Activated CD4-positive, alpha-beta T cell treated with anti-CD3 and anti-CD28 coated beads, Interleukin-2, Interleukin-6, amounts not matched to agents 100 ng/mL and 50 ng/mL, durations not matched to agents 16 hours and 8 hours (primary cell): Measurements from ENCODE around the gene NUSAP1.
"Not testable (repeated sequence)": the region's sequence is repeated elsewhere in the genome, so short reads cannot be mapped to it uniquely, and the experiment has no call there.

Experiments
- DNase-seq: peaks from one replicate; pipeline ENCODE4 v3.0.0-alpha.2; 2020

NUSAP1 gene, protein sequence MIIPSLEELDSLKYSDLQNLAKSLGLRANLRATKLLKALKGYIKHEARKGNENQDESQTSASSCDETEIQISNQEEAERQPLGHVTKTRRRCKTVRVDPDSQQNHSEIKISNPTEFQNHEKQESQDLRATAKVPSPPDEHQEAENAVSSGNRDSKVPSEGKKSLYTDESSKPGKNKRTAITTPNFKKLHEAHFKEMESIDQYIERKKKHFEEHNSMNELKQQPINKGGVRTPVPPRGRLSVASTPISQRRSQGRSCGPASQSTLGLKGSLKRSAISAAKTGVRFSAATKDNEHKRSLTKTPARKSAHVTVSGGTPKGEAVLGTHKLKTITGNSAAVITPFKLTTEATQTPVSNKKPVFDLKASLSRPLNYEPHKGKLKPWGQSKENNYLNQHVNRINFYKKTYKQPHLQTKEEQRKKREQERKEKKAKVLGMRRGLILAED

DNA sequence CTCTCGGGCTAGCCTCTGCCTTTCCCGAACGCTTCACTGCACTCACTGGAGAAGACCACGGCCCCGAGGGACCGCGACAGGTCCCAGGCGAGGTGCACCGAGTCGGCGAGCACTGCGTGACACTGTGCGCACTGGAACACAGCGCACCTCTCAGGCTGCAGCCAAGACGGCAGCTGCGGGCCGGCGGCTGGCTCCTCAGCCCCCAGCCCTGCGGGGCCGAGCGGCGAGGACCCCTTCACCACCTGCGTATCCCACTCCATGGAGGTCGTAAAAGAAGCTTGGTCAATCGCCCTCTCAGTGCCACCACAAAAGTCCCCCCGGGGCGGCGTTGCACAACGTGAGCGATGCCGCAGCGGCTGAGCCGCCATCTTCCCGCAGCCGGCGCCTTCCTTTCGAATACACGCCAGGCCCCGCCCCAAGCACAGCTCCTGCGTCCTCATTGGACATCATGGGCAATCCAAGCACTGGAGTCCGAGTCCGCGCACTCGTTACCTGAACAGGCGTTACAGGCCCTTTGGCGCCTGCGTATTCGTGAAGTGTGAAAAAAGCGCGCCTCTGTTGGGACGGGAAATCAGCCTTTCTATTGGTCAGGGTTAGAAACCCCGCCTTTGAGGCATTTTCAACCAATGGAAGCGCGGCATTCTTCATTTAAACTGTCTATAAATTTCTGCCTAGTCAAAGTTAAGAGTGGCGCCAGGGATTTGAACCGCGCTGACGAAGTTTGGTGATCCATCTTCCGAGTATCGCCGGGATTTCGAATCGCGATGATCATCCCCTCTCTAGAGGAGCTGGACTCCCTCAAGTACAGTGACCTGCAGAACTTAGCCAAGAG is at the start of gene NUSAP1, which contains the start of gene OIP5:
Gene NUSAP1 (plus strand): TSS at position 688 of the 832 bp plus-strand sequence. CDS start 77 bp downstream, at position 765.
Gene OIP5 (minus strand): TSS at position 398 of the 832 bp plus-strand sequence. CDS start 30 bp downstream, at position 368.
- peak; percentile 99 for DNase-seq

DNA sequence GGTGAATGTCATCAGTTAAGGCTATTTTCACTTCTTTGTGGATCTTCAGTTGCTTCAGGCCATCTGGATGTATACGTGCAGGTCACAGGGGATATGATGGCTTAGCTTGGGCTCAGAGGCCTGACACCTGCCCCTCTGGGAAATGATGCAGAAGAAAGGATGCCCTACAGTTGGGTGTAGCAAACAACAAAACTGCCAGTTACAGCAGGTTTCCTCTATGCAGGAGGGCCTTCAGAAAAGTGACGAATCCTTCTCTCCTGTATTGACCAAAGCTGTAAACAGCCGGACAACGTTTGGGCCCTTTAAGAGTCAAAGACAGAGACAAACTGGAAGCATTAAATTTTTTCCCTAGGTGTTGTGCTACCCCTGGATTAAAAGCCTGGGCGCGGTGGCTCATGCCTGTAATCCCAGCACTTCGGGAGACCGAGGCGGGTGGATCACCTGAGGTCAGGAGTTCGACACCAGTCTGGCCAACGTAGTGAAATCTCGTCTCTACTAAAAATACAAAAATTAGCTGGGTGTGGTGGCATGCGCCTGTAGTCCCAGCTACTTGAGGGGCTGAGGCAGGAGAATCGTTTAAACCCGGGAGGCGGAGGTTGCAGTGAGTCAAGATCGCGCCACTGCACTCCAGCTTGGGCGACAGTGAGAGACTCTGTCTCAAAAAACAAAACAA is 49.6 kb upstream of the NUSAP1 start:
- not testable (repeated sequence) for DNase-seq

DNA sequence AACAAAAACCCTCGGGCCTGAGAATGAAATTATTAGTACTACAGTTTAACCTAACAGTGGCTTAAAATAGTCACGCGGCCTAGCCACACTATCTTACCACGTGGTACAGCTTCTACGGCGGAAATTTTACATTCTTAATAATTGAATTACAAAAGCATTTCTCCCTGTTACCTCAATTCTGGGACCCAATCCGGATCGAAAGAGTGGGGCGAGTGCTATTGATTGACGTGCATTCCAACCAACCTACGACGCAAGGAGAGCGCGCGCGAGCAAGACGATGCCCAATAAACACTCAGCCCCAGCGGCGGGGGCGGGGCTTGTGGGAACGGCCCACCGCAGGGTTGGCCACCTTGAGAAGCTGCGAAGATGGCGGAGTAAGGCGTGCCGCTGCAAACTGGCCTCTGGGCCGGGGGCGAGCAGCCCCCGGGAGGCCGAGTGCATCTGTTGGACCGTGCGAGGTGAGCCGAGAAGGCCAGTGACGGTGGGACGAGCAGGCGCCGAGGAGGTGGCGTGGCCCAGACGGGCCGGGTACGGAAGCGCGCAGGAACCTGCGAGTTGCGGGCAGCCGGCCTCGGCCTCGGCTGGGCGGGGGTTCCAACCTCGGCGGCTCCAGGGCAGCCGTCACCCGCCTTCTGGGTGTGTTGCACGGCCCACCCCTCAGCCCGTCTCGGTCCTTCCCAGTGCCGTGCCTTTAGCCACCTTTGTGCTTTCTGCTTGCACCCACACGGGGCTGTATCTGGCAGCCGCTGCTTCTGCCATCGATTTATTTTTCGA is 48.8 kb upstream of the NUSAP1 start:
- DNase-seq: peak; percentile 99

DNA sequence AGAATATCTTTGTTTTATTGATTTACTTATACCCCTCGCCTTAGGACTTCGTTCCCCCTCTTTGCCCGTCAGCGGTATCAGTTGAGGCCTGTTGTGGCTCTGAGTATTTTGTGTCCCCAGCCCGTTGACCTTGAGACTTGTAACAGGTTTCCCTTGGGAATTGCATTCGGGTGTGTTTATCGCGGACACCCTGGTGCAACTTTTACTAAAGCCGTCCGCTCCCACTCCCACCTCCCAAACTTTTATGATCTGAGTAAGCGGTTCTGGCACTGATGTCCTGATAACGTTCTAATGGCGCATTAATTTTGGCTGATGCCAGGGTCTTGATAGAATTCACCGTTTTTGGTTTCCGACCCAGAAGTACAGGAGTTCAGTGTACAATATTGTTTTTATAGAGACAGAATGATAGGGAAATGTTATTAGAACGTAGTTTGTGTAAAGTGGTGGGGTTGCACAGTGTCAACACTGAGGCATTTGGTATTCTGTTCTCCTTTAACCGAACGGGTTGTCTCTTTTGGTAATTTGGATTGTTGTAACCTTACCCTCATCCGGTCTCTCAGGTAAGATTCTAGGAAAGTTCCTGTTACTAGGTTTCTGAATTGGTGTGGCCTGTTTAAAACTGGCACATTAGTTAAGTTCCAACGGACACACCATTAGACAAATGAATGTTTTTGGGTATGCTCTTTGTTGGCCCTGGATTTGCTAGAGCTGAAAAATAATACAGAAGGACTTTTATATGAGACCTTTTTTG is 48.1 kb upstream of the NUSAP1 start:
- peak; percentile 52 for DNase-seq

DNA sequence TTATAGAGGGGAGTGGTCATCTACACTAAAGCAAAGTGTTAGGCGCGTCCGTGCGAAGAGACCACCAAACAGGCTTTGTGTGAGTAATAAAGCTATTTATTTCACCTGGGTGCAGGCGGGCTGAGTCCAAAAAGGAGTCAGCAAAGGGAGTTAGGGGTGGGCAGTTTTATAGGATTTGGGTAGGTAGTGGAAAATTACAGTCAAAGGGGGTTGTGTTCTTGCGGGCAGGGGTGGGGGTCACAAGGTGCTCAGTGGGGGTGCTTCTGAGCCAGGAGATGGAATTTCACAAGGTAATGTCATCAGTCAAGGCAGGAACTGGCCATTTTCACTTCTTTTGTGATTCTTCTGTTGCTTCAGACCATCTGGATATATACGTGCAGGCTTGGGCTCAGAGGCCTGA is 47.4 kb upstream of the NUSAP1 start:
- DNase-seq: peak; percentile 20

DNA sequence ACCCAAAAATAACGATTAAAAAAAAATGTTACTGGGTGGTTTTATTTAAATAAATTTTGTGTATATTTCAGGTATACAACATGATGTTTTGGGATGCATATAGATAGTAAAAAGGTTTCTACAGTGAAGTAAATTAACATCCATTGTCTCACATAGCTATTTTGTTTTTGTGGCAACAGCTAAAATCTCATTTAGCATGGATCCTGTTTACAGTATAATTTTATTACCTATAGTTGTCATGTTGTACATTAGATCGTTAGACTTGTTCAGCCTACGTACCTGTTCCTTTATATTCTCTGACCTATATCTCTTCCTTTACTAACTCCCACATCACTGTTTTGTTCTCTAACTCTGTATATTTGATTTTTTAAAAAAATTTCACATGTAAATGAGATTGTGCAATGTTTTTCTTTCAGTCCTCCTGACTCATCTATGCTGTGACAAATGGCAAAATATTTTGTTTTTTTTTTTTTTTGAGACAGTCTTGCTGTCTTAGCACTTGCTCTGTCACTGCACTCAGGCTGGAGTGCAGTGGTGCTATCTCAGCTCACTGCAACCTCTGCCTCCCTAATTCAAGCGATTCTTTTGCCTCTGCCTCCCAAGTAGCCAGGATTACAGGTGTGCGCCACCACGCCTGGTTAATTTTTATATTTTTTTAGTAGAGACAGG is 45.9 kb upstream of the NUSAP1 start:
- DNase-seq: no peak

DNA sequence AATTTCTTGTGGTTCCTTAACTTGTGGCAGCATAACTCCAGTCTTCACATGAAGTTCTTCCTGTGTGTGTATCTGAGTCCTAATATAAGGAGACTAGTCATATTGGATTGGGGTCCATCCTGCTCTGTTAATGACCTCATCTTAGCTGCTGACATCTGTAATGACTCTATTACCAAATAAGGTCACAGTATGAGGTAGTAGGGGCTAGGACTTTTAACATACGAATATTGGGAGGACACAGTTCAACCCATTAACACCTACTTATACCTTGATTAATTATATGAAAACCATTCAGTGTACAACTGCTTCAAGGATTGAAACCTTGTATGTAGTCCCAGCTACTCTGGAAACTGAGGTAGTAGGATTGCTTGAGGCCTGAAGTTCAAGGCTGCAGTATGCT is 44.2 kb upstream of the NUSAP1 start:
- no peak for DNase-seq

DNA sequence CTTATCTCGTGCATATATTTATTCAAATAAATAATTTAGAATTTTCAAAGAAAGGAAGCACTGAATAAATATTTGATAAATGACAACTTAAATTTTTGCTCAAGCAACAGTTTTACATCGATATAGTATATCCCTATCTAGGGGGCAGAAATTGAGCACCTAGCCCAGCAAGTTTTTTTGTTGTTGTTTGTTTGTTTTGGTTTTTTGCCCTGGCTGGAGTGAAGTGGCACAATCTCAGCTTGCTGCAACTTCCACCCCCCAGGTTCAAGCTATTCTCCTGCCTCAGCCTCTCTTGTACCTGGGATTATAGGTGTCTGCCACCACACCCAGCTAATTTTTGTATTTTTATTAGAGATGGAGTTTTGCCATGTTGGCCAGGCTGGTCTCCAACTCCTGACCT is 42.7 kb upstream of the NUSAP1 start:
- no peak for DNase-seq

DNA sequence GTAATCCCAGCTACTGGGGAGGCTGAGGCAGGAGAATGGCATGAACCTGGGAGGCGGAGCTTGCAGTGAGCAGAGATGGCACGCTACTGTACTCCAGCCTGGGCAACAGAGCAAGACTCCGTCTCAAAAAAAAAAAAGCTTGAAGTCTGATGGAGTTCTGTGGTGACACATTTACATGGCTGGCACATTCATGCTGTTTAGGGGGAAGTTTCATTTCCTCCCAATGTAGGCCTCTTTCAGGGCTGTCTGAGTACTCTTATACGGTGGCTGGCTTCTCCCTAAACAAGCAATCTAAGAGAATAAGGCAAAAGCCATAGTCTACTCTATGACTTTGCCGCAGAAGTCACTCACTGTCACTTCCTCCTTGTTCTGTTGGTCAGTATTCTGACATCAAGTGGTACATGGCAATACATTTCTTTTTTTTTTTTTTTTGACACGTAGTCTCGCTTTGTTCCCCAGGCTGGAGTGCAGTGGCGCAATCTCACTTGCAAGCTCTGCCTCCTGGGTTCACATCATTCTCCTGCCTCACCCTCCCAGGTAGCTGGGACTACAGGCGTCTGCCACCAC is 41.5 kb upstream of the NUSAP1 start:
- no peak for DNase-seq

DNA sequence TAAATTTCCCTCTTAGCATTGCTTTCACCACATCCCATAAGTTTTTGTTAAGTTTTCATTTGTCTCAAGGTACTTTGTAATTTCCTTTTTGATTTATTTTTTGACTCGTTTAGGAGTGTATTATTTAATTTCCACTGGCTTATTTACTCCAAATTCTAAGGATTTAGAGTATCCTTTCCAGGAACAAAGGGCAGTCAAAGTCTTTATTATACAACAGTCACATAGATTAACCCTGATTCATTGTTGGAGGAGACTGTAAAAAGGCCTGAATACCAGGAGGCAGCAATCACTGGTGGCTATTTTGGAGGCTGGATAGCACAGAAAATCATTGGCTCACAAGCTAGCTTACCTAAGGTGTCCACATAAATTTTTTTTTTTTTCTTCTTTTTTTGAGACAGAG is 40.2 kb upstream of the NUSAP1 start:
- no peak for DNase-seq

DNA sequence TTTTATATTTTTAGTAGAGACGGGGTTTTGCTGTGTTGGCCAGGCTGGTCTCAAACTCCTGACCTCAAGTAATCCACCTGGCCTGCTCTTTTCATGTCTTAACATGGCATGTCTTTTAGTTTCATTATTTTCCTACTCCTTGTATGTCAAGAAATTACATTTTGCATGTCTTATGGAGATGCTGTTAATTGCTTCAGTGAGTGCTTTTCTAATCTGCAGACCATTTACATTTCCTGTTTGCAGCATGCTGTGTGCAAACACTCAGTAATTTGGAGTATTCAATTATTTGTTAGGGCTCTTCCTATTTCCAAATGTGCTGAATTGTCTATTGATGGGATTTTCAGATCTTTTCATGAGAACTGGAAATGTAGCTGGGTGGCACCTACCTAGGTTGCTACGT is 31.5 kb upstream of the NUSAP1 start:
- DNase-seq: not testable (repeated sequence)

DNA sequence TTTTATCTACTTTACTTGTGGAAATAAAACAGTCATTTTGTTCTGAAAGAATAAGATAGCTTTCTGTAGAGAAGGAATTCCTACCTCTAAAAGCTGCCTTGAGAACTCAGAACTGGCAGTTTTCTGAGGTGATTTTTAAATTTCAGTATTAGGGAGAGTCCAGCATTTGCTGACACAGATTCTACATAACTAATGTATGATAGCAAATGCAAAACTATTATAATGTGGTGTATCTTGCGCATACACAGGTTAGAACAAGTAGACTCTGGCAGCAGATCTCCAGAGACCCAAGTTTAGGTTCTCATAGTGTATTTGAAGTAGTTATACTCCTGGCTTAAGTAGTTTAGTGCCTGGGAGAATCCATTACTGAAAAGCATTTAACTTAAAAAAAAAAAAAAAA is 31.1 kb upstream of the NUSAP1 start:
- DNase-seq: no peak

DNA sequence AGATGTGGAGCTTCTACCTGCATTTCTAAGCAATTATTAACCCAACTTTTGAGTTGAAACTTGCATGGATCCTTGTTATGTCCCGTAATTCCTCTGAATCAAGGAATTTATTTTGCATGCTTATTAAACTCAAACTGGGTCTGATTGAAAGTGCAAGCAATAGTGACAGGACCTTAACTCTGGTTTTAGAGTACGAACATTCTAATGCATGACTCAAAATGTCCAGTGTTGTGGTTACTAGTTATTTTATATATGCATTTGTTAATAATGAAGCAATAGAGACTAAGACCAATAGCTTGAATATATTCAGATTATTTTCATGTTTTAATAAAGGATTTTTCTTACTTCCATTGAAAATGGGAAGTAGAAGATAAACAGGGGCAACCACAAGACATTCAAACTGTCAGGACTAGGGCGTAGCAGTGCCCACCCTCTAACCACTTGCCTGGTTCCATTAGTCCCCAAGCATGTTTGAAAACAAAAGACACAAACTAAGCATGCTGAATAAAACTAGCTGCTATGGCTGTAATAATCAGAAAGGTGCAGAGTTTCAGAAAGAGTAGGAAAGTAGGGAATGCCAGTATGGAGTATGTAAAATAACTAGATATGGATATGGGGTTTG is 28.4 kb upstream of the NUSAP1 start:
- DNase-seq: no peak

DNA sequence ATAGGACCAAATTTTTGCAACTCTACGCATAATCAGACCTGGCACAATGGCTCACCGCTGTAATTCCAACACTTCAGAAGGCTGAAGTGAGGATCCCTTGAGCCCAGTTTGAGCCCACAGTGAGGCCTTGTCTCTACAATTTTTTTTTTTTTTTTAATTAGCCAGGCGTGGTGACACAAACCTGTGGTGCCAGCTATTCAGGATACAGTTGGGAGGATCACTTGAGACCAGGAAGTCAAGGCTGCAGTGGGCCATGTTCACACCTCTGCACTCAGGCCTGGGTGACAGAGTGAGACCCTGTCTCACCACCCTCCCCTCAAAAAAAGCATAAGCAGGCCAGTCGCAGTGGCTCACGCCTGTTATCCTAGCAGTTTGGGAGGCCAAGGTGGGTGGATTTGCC is 25.0 kb upstream of the NUSAP1 start:
- DNase-seq: no peak

DNA sequence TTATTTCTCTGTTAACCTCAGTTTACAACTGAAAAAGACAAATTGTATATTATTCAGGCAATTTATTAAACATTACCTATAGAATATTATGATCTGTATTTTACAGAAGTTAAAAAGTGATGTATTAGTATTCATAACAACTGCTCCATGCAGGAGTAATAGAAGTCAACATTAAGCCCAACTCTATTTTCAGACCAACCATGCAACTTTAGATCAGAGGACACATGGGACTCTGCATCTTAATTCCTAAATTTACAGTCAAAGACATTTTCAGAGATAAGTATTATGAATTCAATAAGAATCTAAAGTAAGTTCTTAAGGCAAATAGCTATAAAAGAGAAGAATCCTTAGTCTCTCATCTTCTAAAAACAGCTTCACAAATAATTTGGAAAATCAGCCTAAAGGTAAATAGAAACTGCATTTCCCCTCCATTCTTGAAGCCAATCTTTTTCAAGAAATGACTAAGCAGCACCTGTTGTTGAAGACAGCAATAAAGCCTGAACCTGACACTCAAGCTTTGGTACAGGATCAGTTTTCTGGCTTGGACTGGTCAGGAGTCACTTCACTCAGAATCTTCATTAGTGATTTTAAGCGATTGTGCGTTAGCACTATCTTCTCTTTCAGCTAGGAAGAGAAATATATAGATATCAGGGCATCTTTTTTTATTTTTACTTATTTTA is 23.3 kb upstream of the NUSAP1 start:
- DNase-seq: peak; percentile 19

DNA sequence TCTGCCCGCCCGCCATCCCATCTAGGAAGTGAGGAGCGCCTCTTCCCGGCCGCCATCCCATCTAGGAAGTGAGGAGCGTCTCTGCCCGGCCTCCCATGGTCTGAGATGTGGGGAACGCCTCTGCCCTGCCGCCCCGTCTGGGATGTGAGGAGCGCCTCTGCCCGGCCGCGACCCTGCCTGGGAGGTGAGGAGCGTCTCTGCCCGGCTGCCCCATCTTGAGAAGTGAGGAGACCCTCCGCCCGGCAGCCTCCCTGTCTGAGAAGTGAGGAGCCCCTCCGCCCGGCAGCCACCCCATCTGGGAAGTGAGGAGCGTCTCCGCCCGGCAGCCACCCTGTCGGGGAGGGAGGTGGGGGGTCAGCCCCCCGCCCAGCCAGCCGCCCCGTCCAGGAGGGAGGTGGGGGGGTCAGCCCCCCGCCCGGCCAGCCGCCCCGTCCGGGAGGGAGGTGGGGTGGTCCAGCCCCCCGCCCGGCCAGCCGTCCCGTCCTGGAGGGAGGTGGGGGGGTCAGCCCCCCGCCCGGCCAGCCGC is 11.8 kb upstream of the NUSAP1 start:
- not testable (repeated sequence) for DNase-seq

DNA sequence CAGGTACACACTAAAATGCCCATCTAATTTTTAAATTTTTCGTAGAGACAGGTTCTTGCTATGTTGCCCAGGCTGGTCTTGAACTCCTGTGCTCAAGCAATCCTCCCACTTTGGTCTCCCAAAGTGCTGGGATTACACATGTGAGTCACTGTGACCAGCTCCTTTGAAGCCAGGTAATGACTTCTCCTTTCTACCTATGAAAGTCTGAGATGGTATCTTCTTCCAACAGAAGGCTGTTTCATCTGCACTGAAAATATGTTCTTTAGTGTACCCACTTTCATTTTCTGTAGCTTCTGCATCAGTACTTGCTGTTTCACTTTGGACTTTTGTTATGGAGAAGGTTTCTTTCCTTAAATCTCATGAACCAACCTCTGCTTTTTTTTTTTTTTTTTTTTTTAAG is 9.1 kb upstream of the NUSAP1 start:
- DNase-seq: peak; percentile 19

DNA sequence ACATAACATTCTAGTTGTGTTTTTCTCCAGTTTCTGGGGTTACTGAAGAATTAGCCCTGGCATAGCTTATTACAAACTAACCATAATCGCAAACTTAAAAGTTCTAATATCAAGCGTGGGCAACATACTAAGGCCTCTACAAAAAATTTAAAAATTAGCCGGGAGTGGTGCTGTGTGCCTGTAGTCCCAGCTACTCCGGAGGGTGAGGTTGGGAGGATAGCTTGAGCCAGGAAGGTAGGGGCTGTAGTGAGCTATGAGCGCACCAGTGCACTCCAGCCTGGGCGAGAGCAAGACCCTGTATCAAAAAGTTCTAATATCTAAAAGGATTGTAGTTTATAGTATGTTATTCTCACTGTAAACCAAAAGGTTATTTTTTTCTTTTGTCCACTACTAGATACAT is 1.4 kb upstream of the NUSAP1 start:
- DNase-seq: no peak

DNA sequence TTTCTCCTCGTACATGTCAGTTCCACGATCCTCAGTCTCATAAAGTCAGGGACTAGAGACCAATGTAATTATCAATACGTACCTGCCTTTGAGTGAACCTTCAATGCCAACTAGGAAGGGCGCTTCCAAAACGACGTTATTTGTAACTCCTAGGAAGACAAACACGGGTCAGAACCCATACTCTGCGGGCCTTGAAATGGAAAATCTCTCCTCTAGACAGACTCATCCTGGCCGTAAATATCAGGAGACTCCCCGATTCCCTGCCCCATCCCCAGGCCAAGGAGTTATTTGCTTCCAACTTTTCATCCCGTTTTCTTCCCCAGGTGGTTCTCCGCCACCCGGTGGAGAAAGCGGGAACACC is 868 bp upstream of the NUSAP1 start:
- DNase-seq: no peak
